ENCODE results near the gene HS3ST4. TPM values are rescaled to one million over a fixed set of nuclear protein-coding genes. Genes with fewer than 3 reads are reported as not detected.

Gene HS3ST4
- total and polyA plus RNA-seq, 2 donors (not counting 1 experiment from before 2014, with no cell fraction given) = not detected

DNA sequence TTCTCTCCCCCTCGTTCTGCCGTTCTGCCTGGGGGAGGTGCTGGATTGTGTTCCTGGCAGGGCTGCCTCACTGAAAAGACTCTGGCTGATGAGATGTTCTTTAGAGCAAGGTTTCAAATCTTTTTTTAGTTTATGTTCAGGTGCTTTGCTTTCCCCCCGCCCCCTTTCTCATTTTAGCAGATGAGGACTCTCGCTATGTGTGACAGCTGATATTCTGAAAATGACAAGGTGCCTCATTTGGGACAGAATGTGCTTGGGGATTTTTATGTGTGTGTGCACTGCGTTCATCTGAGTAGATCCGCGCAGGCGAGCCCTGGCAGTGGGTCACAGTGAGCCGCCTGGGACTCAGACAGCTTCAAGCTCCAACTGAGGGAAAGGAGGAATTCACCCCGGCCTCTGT lies 205.9 kb downstream of the HS3ST4 start:
- TF ChIP-seq EZH2 (IDR thresholded peaks at IDR 0.05; ENCODE audit: borderline replicate concordance, insufficient read depth, low read depth, low read length, poor library complexity, severe bottlenecking) = no peak
- TF ChIP-seq, protein P1, sequence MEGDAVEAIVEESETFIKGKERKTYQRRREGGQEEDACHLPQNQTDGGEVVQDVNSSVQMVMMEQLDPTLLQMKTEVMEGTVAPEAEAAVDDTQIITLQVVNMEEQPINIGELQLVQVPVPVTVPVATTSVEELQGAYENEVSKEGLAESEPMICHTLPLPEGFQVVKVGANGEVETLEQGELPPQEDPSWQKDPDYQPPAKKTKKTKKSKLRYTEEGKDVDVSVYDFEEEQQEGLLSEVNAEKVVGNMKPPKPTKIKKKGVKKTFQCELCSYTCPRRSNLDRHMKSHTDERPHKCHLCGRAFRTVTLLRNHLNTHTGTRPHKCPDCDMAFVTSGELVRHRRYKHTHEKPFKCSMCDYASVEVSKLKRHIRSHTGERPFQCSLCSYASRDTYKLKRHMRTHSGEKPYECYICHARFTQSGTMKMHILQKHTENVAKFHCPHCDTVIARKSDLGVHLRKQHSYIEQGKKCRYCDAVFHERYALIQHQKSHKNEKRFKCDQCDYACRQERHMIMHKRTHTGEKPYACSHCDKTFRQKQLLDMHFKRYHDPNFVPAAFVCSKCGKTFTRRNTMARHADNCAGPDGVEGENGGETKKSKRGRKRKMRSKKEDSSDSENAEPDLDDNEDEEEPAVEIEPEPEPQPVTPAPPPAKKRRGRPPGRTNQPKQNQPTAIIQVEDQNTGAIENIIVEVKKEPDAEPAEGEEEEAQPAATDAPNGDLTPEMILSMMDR (IDR thresholded peaks at IDR 0.05) = no peak
- no peaks in the 10 kb centered on the region for H3K4me1 Mint-ChIP-seq
- 82% methylated on average over 6 of the region's 10 CpGs for WGBS (ENCODE audit: insufficient coverage)
- no peaks in the 10 kb centered on the region for H4K20me1 ChIP-seq (ENCODE audit: control insufficient read depth, insufficient read depth, low read length, poor library complexity, severe bottlenecking)
- intact Hi-C loops (cut with micrococcal nuclease) = no loop called here
- POLR2A ChIA-PET = no interaction called here
- no peak overlapping the region for H3K27ac ChIP-seq (ENCODE audit: low read length in 2 of 2)
- H3K27ac Mint-ChIP-seq = no peak overlapping the region
- no peaks in the 10 kb centered on the region for H3K4me1 ChIP-seq (ENCODE audit: control insufficient read depth in 2 of 2, insufficient read depth in 2 of 2, low read length in 2 of 2)
- ATAC-seq (ENCODE audit: low read depth) (no peak), DNase-seq (no peak)
- H3K9me3 ChIP-seq (ENCODE audit: control extremely low read depth in 1 of 3, control insufficient read depth in 2 of 3, insufficient read depth in 1 of 3, low read length in 2 of 3) = no peaks in the 10 kb centered on the region
- H3K9me3 Mint-ChIP-seq (ENCODE audit: insufficient read depth) = no peaks in the 10 kb centered on the region
- H3K36me3 ChIP-seq (replicated peaks in 1 of 2; ENCODE audit: control extremely low read depth in 1 of 2, control insufficient read depth in 1 of 2, extremely low read depth in 1 of 2, insufficient read depth in 2 of 2, low read length in 1 of 2) = no peaks in the 10 kb centered on the region
- H3K4me2 ChIP-seq (replicated peaks; ENCODE audit: low read depth, low read length, poor library complexity, severe bottlenecking) = no peak overlapping the region
- H3K27me3 ChIP-seq (replicated peaks in 1 of 4; ENCODE audit: control extremely low read depth in 1 of 4, control insufficient read depth in 3 of 4, insufficient read depth in 4 of 4, low read length in 3 of 4) = no peaks in the 10 kb centered on the region
- no peak overlapping the region for H3K4me3 Mint-ChIP-seq
- CTCF ChIA-PET = no interaction called here
- H3K9ac ChIP-seq (ENCODE audit: low read length) = no peak overlapping the region
- no peaks in the 10 kb centered on the region for H3K79me2 ChIP-seq (ENCODE audit: control insufficient read depth, insufficient read depth, low read length)
- H2AFZ ChIP-seq (ENCODE audit: insufficient read depth, low read depth, low read length, poor library complexity, severe bottlenecking) = no peak overlapping the region
- H3K27me3 Mint-ChIP-seq = peaks cover 18% of the 10 kb centered on the region
- H3K4me3 ChIP-seq (ENCODE audit: control extremely low read depth in 1 of 5, extremely low read depth in 1 of 5, insufficient read depth in 1 of 5, low read depth in 2 of 5, low read length in 4 of 5) = no peak overlapping the region

DNA sequence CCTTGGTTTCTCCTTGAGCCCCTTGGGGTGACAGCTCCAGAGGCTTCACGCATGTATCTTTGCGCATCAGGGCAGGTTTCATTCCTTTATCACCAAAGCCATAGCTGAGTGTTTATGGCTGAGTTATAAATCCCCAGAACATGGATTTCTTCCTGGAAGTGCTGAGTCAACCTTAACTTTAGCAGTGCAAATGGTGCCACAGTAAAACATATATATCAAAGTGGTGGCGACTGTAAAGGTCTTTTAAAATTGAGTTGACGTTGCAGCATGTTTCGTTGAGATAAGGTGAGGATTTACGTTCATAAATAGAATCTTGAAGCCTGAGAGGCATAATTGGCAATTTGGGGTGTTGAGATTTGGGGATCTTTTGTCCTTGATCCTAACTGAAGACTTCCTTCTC lies 214.1 kb downstream of the HS3ST4 start:
- intact Hi-C loops (cut with micrococcal nuclease) = no loop called here
- Mint-ChIP-seq H3K27ac (no peak overlapping the region), H3K9me3 (ENCODE audit: insufficient read depth) (no peaks in the 10 kb centered on the region), H3K4me1 (no peaks in the 10 kb centered on the region), H3K4me3 (no peak overlapping the region), H3K27me3 (no peaks in the 10 kb centered on the region)
- Histone ChIP-seq H3K4me2 (replicated peaks; ENCODE audit: low read depth, low read length, poor library complexity, severe bottlenecking) (no peak overlapping the region), H3K79me2 (ENCODE audit: control insufficient read depth, insufficient read depth, low read length) (no peaks in the 10 kb centered on the region), H3K27ac (ENCODE audit: low read length in 2 of 2) (no peak overlapping the region), H3K9me3 (ENCODE audit: control extremely low read depth in 1 of 3, control insufficient read depth in 2 of 3, insufficient read depth in 1 of 3, low read length in 2 of 3) (no peaks in the 10 kb centered on the region), H3K9ac (ENCODE audit: low read length) (no peak overlapping the region), H3K4me1 (ENCODE audit: control insufficient read depth in 2 of 2, insufficient read depth in 2 of 2, low read length in 2 of 2) (no peaks in the 10 kb centered on the region), H3K36me3 (replicated peaks in 1 of 2; ENCODE audit: control extremely low read depth in 1 of 2, control insufficient read depth in 1 of 2, extremely low read depth in 1 of 2, insufficient read depth in 2 of 2, low read length in 1 of 2) (no peaks in the 10 kb centered on the region), H4K20me1 (ENCODE audit: control insufficient read depth, insufficient read depth, low read length, poor library complexity, severe bottlenecking) (no peaks in the 10 kb centered on the region), H3K4me3 (ENCODE audit: control extremely low read depth in 1 of 5, extremely low read depth in 1 of 5, insufficient read depth in 1 of 5, low read depth in 2 of 5, low read length in 4 of 5) (no peak overlapping the region), H2AFZ (ENCODE audit: insufficient read depth, low read depth, low read length, poor library complexity, severe bottlenecking) (no peak overlapping the region), H3K27me3 (replicated peaks in 1 of 4; ENCODE audit: control extremely low read depth in 1 of 4, control insufficient read depth in 3 of 4, insufficient read depth in 4 of 4, low read length in 3 of 4) (no peaks in the 10 kb centered on the region)
- DNase-seq = no peak
- TF ChIP-seq, protein P1 (IDR thresholded peaks at IDR 0.05) = no peak
- TF ChIP-seq EZH2 (IDR thresholded peaks at IDR 0.05; ENCODE audit: borderline replicate concordance, insufficient read depth, low read depth, low read length, poor library complexity, severe bottlenecking) = no peak
- ChIA-PET CTCF (no interaction called here), POLR2A (no interaction called here)
- no peak for ATAC-seq (ENCODE audit: low read depth)
- 58% methylated on average over 3 of the region's 6 CpGs for WGBS (ENCODE audit: insufficient coverage)

Measured in B cell (primary cell).